Measurements from ENCODE around the gene ACSL3.

Gene ACSL3

DNA sequence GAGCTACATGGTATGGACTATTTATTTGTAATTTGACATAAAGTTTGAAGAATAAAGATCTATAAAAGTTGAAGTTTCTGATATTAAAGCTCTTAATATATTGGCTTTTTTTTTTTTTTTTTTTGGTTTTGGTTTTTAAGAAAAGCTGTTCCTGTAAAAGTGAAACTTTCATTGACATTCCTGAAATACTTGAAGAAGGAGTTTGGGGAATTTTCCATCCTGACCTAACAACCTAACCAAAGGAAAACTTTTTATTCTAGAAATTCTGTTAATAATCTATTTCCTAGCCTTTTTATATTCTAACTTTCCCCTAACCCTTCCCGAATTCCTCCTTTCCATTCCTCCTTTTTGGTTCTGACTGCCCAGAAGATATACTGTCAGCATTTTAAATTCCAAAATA lies 83.7 kb downstream of the ACSL3 start:
- DNase-seq = no peak

DNA sequence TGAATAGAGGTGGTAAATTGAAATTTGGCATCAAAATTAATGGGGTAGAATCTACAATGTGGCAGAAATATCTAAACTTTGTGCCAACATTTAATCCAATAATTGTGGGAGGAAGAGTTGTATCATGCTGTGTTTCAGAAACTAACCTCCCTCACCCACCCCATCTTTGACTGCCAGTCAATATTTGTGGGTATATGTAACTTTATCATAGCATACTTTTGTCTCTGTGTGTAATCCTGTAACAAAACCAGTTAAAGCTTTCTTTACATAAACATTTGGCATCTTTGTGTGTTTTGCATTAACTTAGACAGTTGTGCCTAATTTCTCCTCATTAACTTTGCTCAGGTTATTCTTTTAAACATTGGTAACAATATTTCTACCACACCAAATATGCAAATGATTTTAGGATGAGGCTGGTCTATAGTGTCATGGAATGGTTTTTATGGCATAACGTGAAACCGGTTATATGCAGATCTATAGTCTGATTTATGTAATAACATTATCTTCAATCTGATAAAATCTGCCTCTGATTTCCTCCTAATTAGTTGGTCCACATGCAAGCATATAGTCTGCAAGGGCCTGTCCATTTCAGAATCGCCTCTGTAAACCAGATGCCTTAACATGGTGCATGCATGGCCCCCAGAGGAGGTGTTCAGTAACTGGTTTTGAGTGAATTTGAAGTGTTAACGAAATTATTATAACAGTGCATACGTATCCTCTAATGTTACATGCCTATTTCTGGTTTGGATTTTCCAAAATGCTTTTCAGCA lies 84.3 kb downstream of the ACSL3 start:
- no peak for DNase-seq

DNA sequence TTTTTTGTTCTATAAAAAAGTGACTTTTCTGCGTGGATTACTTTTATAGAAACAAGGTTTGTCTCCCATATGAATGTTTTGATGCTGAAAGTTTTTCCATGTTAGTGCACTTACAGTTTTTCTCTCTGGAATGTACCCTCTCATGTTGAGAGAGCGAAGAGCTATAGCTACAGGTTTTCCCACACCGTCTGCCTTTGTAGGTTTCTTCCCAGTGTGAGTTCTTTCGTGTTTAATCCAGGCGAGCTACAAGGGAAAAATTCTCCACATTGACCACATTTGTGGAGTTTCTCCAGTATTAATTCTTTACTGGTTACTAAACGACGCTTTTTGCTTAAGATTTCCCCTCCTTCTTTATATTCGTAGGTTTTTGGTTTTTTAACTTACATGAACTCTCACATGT lies 85.1 kb downstream of the ACSL3 start:
- DNase-seq = no peak

DNA sequence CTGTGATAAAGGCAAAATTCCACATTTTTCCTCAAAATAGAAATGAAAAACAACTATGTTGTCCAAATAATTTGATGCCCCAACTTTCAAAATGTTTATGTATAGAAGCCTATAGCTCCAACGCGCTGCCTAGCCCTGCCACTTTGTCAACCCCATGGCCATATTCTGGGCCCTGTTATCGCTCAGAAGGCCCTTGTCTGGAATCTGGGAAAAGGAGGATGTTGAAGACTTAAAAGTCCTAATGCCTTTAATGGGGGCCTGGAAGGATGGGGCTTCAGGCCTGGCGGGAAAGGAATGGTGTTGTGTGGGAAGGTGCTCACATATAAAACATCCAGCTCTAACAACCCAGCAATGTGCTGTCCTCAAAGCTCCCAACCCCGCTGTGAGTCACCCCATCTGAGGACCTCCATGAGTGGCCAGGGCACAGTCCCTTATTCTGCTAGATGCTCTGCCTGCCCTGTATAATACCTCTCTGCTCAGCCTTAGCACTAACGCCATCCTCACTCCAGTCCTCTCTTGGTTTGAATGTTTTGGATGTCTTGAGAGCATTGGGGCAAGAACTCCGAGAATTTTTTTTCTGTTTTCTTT lies 86.0 kb downstream of the ACSL3 start:
- no peak for DNase-seq

DNA sequence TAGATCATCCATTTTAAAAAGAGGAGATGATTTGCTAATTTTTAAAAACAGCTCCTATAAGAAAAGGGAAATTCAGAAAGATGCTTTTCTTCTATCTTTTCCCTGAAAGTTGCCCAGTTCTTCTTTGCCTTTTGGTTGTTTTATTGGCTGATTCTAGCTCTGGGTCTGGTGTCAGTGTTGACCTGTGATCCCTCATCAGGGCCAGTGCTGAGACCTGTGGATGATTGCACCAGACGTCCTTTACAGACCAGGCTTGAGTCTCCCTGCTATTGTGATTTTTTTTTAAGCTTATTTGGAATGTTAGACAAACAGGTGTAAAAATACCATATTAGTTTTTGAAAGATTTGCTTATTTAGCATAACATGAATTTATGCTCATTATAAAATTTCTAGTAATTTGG lies 88.2 kb downstream of the ACSL3 start:
- no peak for DNase-seq

- DNase-seq = no peak
Measured at GRCh38 chr2:222949690-222950323, 89.0 kb downstream of the ACSL3 start.

- no peak for DNase-seq
Measured at GRCh38 chr2:222950638-222951285, 89.9 kb downstream of the ACSL3 start.

DNA sequence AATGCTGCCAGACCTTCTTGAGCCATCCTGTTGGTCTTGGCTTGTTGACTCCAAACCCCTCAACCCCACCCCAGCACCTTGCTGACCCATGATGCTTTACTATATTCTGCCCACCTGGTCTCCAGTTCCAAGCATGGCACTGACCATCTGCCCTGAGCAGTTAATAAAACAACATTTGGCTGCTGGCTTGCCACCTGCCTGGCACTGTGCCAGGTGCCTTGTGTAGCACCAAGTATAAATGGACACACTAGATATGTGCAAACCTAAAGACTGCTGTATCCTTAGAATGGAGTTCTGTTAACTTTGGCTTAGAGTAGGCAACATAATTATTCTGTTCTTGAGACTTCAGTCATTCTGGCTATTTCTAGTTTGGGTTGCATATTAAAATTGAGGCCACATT lies 91.4 kb downstream of the ACSL3 start:
- peak; percentile 79 for DNase-seq

DNA sequence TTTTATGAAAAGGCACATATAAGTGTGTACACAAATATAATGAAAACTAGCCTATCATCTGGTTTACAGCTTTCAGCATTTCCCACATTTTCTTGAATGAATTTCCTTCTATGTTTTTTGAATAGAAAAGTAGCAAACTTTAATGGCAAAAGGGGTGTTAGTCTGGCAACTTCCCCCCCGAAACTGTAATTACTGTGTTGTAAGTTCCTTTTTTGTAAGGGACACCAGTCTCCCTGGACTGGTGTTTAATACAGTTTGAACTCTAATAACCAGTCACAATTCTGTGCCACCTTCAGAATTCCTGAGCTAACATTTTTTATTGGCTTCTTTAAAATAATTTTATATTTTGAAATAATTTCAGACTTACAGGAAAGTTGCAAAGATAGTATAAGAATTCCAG lies 94.2 kb downstream of the ACSL3 start:
- no peak for DNase-seq

DNA sequence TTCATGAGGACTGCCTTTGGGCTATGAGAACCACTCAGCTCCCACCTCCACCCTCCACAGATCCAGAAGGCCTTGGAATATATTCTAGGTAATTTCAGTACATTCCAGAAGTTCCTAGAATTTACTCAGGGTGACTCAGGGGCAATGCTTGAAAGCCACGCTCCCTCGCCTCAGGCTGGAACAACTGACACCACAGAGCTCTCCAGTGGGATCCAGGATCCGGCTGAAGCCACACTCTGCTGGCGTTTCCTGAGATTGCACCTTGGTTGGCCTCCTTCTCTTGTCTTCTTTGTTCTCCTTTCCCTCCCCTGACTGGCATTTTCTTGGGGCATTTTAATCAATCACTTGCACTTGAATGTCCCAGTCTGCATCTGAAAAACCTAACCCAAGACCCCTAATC lies 98.5 kb downstream of the ACSL3 start:
- no peak for DNase-seq

- DNase-seq = no peak
Measured at GRCh38 chr2:222960126-222960525, 99.3 kb downstream of the ACSL3 start.

GRCh38 chr2:222963641-222964040 lies 102.8 kb downstream of the ACSL3 start:
- no peak for DNase-seq

- no peak for DNase-seq
Measured at GRCh38 chr2:222964376-222965031, 103.7 kb downstream of the ACSL3 start.

DNA sequence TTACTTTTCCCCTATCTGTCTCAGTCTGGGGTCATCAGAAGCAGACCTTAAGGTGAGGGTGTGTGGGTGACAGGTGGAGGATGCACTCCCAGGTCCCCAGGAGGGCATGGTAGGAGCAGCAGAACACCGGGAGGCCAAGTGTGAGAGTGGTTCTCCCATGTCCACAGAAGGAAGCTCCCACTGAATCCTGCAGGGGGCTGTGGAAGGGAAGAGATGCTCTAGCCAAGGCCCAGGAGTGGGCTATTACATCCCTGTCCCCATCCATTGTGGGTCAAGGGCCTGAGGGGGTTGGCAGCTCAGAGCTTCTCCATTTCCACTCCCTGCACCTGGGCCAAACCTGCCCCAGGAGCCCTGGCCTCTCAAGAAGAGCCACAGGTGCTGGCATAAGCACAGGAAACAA lies 104.7 kb downstream of the ACSL3 start:
- DNase-seq = no peak

DNA sequence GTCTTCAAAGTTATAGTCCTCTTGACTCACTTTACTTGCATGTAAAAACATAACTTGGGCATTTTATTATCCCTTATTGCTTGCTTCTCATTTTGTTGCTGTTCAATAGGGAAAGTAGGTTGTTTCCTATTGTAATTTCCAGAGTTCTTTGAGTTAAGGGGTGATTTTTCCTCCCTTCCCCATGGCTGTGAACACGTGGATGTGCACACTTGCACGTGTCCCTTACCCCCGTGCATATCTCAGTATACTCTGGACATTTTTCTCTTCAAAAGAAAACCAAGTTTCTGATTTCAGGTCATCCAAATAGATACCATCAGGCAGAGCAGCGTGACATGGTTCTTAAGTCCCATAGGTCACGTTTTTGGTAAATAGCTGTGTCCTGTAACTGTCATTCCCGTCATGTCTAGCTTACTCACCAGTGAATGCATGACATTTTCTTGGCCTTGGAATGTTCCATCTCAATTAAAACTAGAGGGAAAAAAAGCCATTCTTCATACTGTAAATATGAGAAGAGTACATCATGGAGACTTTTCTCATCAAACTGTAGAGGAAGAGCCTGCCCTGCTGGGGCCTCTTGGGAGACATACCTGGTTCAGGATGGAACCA lies 107.8 kb downstream of the ACSL3 start:
- no peak for DNase-seq

GRCh38 chr2:222969491-222969890 lies 108.7 kb downstream of the ACSL3 start:
- no peak for DNase-seq

DNA sequence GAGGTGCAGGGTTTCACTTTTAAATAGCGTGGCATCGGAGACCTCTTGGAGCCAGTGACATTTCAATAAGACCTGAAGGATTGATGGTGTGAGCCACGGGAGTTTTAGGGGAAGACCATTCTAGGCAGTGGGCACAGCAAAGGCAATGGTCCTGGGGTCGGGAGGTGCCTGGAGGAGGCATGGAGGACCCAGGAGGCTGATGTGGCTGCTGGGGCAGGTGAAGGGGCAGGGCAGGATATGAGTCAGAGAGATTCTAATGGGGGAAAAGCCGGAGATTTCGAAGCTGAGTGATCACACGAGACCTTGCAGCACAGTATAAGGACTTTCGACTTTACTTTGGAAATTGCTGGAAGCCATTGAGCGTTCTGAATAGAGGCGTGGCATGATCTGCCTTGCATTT lies 111.6 kb downstream of the ACSL3 start:
- no peak for DNase-seq

- no peak for DNase-seq
Measured at GRCh38 chr2:222973237-222973636, 112.4 kb downstream of the ACSL3 start.

DNA sequence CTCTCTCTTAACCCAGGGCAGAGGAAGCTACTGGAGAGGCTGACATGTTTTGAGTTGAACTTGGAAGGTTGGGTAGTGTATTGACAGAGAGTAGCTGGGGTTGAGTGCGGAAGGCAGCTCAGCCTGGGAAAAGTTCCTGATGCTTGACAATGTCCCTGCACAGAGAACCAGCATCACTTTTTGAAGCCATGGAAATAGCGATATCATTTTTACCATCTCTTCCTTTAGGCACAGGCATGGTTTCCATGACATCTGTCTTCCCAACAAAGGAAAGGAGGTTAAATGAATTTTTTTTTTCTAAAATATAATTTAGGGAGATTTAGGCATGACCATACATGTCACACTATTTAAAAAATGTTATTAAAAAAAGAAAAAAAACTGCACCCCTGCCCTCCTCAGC lies 112.9 kb downstream of the ACSL3 start:
- peak; percentile 30 for DNase-seq

GRCh38 chr2:222976521-222977061 lies 115.8 kb downstream of the ACSL3 start:
- DNase-seq = no peak

GRCh38 chr2:222977121-222977520 lies 116.3 kb downstream of the ACSL3 start:
- DNase-seq = no peak

- no peak for DNase-seq
Measured at GRCh38 chr2:222978850-222979249, 118.0 kb downstream of the ACSL3 start.

- no peak for DNase-seq
Measured at GRCh38 chr2:222979484-222979883, 118.6 kb downstream of the ACSL3 start.
